GM21423 (cell line): ENCODE data around the gene ALX4.

Source experiments
- ATAC-seq: cut with Tn5 transposase; IDR thresholded peaks from one replicate; pipeline ENCODE4 v1.9.1; 2021; ENCODE audit warnings: mild to moderate bottlenecking, moderate library complexity; ENCODE audit not compliant: unreplicated experiment

ALX4 gene

GRCh38 chr11:44335919-44336318 is 26.0 kb upstream of the ALX4 start:
- ATAC-seq = no peak

- no peak for ATAC-seq
These were observed 25.3 kb upstream of the ALX4 start for GRCh38 chr11:44335052-44335760.

- ATAC-seq = no peak
These were observed 24.5 kb upstream of the ALX4 start for GRCh38 chr11:44334356-44335004.

GRCh38 chr11:44333271-44334218 is 23.6 kb upstream of the ALX4 start:
- no peak for ATAC-seq

GRCh38 chr11:44332665-44333064 is 22.7 kb upstream of the ALX4 start:
- no peak for ATAC-seq

GRCh38 chr11:44329472-44330230 is 19.7 kb upstream of the ALX4 start:
- no peak for ATAC-seq

- ATAC-seq = no peak
These were observed 18.3 kb upstream of the ALX4 start for GRCh38 chr11:44328138-44328660.

- no peak for ATAC-seq
These were observed 17.8 kb upstream of the ALX4 start for GRCh38 chr11:44327730-44328129.

- ATAC-seq = no peak
These were observed 16.9 kb upstream of the ALX4 start for GRCh38 chr11:44326615-44327475.

GRCh38 chr11:44325698-44326097 is 15.8 kb upstream of the ALX4 start:
- no peak for ATAC-seq

GRCh38 chr11:44324749-44325525 is 15.0 kb upstream of the ALX4 start:
- ATAC-seq = no peak

GRCh38 chr11:44324222-44324621 is 14.3 kb upstream of the ALX4 start:
- ATAC-seq = no peak

- no peak for ATAC-seq
These were observed 12.3 kb upstream of the ALX4 start for GRCh38 chr11:44322243-44322642.

- ATAC-seq = no peak
These were observed 11.1 kb upstream of the ALX4 start for GRCh38 chr11:44321059-44321458.

GRCh38 chr11:44320289-44320973 is 10.5 kb upstream of the ALX4 start:
- ATAC-seq = no peak

GRCh38 chr11:44319552-44320288 is 9.8 kb upstream of the ALX4 start:
- ATAC-seq = no peak

- no peak for ATAC-seq
These were observed 9.2 kb upstream of the ALX4 start for GRCh38 chr11:44319170-44319551.

GRCh38 chr11:44318369-44318768 is 8.4 kb upstream of the ALX4 start:
- ATAC-seq = no peak
